K562 (cell line): Measurements from ENCODE around the gene CLIC1. TPM values are rescaled to one million over a fixed set of nuclear protein-coding genes. Genes with fewer than 3 reads are reported as not detected.

Source experiments
- ATAC-seq: fragments of 200-7000 bp; cut with Tn5 transposase; 3 replicates; pipeline ENCODE4 v1.9.1; 2020; ENCODE audit warnings: moderate library complexity
- BruUV-seq: library from RNA; stranded (reverse); fragments of 400-500 nt; replicated peaks from 2 replicates; lab custom pipeline; 2021; lab: Mats Ljungman, UMichigan
- CTCF ChIA-PET: fragments of 300-600 bp; formaldehyde crosslinking; extraction: SDS; loops from one replicate; lab custom pipeline; 2021; ENCODE audit warnings: low intra/inter-chr PET ratio; lab: Yijun Ruan, JAX
- POLR2A ChIA-PET: fragments of 300-600, 350-650 bp; sonication (Branson Sonifier 250); formaldehyde crosslinking; extraction: SDS; loops from one replicate; lab custom pipeline; 2021; ENCODE audit warnings: antibody characterized with exemption, inconsistent platforms; lab: Yijun Ruan, JAX
- DNase-seq, 4 experiments: peaks; one replicate each; pipeline versions ENCODE4 v3.0.0 to v3.0.0-alpha.2; 2011 to 2018; ENCODE audit warnings: low spot score in 3 of 4, mixed read lengths in 3 of 4; ENCODE audit errors: extremely low read depth in 1 of 4
- FAIRE-seq: peaks from 2 replicates; lab custom pipeline; 2011; peaks lifted over from hg19 to GRCh38; lab: Jason Lieb, UNC
- H2AFZ ChIP-seq: 2 replicates; pipeline ENCODE4 v1.6.0; 2011; ENCODE audit warnings: low read depth, low read length, control low read depth, inconsistent platforms
- H3K27ac ChIP-seq: fragments of 200-600 bp; 3 replicates; pipeline ENCODE4 v1.8.0; 2011; ENCODE audit warnings: low read depth, mild to moderate bottlenecking, control low read depth, inconsistent platforms, low read length, moderate library complexity, mixed read lengths; ENCODE audit errors: extremely low read depth
- H3K27me3 ChIP-seq, 2 experiments: fragments of 300-600 bp in 1 of 2; 2 replicates in 1 of 2; 3 replicates in 1 of 2; pipeline versions ENCODE4 v1.6.0 to v1.8.0; 2011; ENCODE audit warnings: inconsistent platforms in 2 of 2, low read length in 2 of 2, mild to moderate bottlenecking in 1 of 2, mixed read lengths in 1 of 2, moderate library complexity in 1 of 2; ENCODE audit not compliant: control insufficient read depth in 2 of 2, insufficient read depth in 2 of 2
- H3K36me3 ChIP-seq: fragments of 300-600 bp; 3 replicates; pipeline ENCODE4 v1.8.0; 2011; ENCODE audit warnings: mild to moderate bottlenecking, low read length, inconsistent platforms; ENCODE audit not compliant: control insufficient read depth, insufficient read depth
- H3K4me1 ChIP-seq, 2 experiments: fragments of 200-600 bp in 1 of 2; replicated peaks in 1 of 2; 2 replicates in 1 of 2; 3 replicates in 1 of 2; pipeline versions ENCODE4 v1.5.1 to v1.8.0; 2011; ENCODE audit warnings: inconsistent platforms in 2 of 2, low read length in 2 of 2, mild to moderate bottlenecking in 1 of 2, mixed read lengths in 1 of 2, moderate library complexity in 1 of 2; ENCODE audit not compliant: control insufficient read depth in 2 of 2, insufficient read depth in 2 of 2
- H3K4me2 ChIP-seq: 2 replicates; pipeline ENCODE4 v1.6.1; 2011; ENCODE audit warnings: low read length, control low read depth, inconsistent platforms, mixed read lengths; ENCODE audit not compliant: insufficient read depth
- H3K4me3 ChIP-seq: fragments of 200-600 bp; sonication (generic), shearing (Covaris generic); 2 replicates; pipeline ENCODE4 v1.5.1; 2016; ENCODE audit warnings: control low read depth, inconsistent platforms
- H3K79me2 ChIP-seq: fragments of 200-600 bp; 3 replicates; pipeline ENCODE4 v1.8.0; 2011; ENCODE audit warnings: low read length, inconsistent platforms; ENCODE audit not compliant: control insufficient read depth, insufficient read depth
- H3K9ac ChIP-seq, 2 experiments: 2 replicates each; pipeline versions ENCODE4 v1.6.0 to v1.6.1; 2011; ENCODE audit warnings: low read depth in 2 of 2, low read length in 2 of 2, control low read depth in 1 of 2, inconsistent platforms in 1 of 2, mild to moderate bottlenecking in 1 of 2, mixed read lengths in 1 of 2; ENCODE audit not compliant: insufficient read depth in 1 of 2
- H3K9me1 ChIP-seq: one replicate; pipeline ENCODE4 v1.6.0; 2011; ENCODE audit warnings: inconsistent platforms, mild to moderate bottlenecking, low read length, moderate library complexity; ENCODE audit not compliant: control insufficient read depth, insufficient read depth
- H3K9me3 ChIP-seq: replicated peaks from 2 replicates; pipeline ENCODE4 v1.5.1; 2011; ENCODE audit warnings: low read depth, low read length, inconsistent platforms; ENCODE audit not compliant: control insufficient read depth, insufficient read depth
- H4K20me1 ChIP-seq: replicated peaks from 2 replicates; pipeline ENCODE4 v1.6.1; 2011; ENCODE audit warnings: low read length, inconsistent platforms, mixed read lengths; ENCODE audit not compliant: control insufficient read depth, insufficient read depth
- CHAMP1 ChIP-seq: fragments of 450-650 bp; IDR thresholded peaks from 2 replicates; pipeline ENCODE4 v1.6.1; 2016; ENCODE audit warnings: mild to moderate bottlenecking
- HNRNPH1 ChIP-seq: fragments of 200-400 bp; formaldehyde crosslinking; optimal IDR thresholded peaks from 2 replicates; pipeline ENCODE3; 2017; ENCODE audit warnings: low read depth, mild to moderate bottlenecking, low read length, moderate library complexity
- MED1 ChIP-seq: sonication (generic); formaldehyde crosslinking; IDR thresholded peaks from 2 replicates; pipeline ENCODE4 v1.8.1; 2023; ENCODE audit warnings: missing genetic modification reagents, borderline replicate concordance
- PML ChIP-seq: IDR thresholded peaks from 2 replicates; pipeline ENCODE4 v1.6.1; 2012; ENCODE audit warnings: low read length, inconsistent platforms
- POLR2AphosphoS5 ChIP-seq: IDR thresholded peaks from 2 replicates; pipeline ENCODE4 v1.6.1; 2011; ENCODE audit warnings: mild to moderate bottlenecking, low read depth, low read length, moderate library complexity; ENCODE audit not compliant: control insufficient read depth, insufficient read depth
- POLR2G ChIP-seq: fragments of 200-400 bp; formaldehyde crosslinking; IDR thresholded peaks from 2 replicates; pipeline ENCODE4 v1.6.1; 2017; ENCODE audit warnings: low read depth, mild to moderate bottlenecking, antibody characterized with exemption, low read length, moderate library complexity
- RBFOX2 ChIP-seq: fragments of 200-400 bp; formaldehyde crosslinking; IDR thresholded peaks from 2 replicates; pipeline ENCODE4 v1.6.1; 2017; ENCODE audit warnings: low read depth, mild to moderate bottlenecking, low read length, moderate library complexity
- SNRNP70 ChIP-seq: fragments of 200-400 bp; formaldehyde crosslinking; optimal IDR thresholded peaks from 2 replicates; pipeline ENCODE3; 2017; ENCODE audit warnings: low read depth, low read length
- WGBS: fragments of 100-300 bp; shearing (Covaris generic); methylation state at CpG from one replicate; pipeline ENCODE4 v1.1.6; 2016; ENCODE audit warnings: low coverage, mixed read lengths; ENCODE audit not compliant: insufficient coverage; ENCODE audit errors: missing lambda C conversion rate; 5-methylcytosine and 5-hydroxymethylcytosine counted together
- in situ Hi-C: fragments of 300-500 bp; cut with MboI; formaldehyde crosslinking; loops from 4 replicates; pipeline ENCODE4 v1.15.0; 2018; ENCODE audit warnings: inconsistent platforms, mixed read lengths
- intact Hi-C: fragments of 100-400 bp; cut with micrococcal nuclease; formaldehyde crosslinking; loops from 2 replicates; pipeline ENCODE4 v1.14.2; 2022
- polyA plus RNA-seq, 8 experiments: library from polyadenylated mRNA; depleted of rRNA in 4 of 8; stranded (reverse) in 5 of 8; unstranded in 3 of 8; fragments of >200 nt; fragmentation: Nextera tagmentation in 2 of 8; fragmentation: Illumina TruSeq in 1 of 8; extraction: Ambion mirVana in 2 of 8; extraction: Trizol in 1 of 8; gene quantifications; 2 replicates each; pipeline versions ENCODE4 v1.2.1 to v1.2.3, GENCODE V29; 2011 to 2014; ENCODE audit warnings: inconsistent platforms in 1 of 8, missing spikeins in 1 of 8
- total RNA-seq, 7 experiments: library from RNA; depleted of rRNA in 6 of 7; stranded (reverse); fragments of >200 nt in 6 of 7; fragmentation: Illumina TruSeq in 2 of 7; extraction: Trizol in 2 of 7; gene quantifications; 2 replicates each; pipeline versions ENCODE4 v1.2.1 to v1.2.3, GENCODE V29; 2011 to 2021; ENCODE audit warnings: low replicate concordance in 1 of 7

The CLIC1 gene
- total and polyA plus RNA-seq, 9 of the 15 experiments (the other 6 are each of a cell fraction or from before 2014, with no cell fraction given), result 1,267 to 2,419 (median 1,808) TPM

GRCh38 chr6:31784098-31784925, 48.0 kb upstream of the CLIC1 start:
- no peak overlapping the region for H2AFZ ChIP-seq
- ChIA-PET POLR2A (interaction anchor here (0.6 to 2.4 kb wide), 12 partner anchors 10 to 94 kb away, joined by 3 to 10 read pairs (median 4); partner anchors contain the start of genes HSPA1A, HSPA1B, HSPA1L and LSM2), CTCF (no interaction called here)
- no TSS peak for BruUV-seq
- no peak overlapping the region for H3K4me2 ChIP-seq
- no peak for ATAC-seq
- FAIRE-seq, result no peak
- H3K79me2 ChIP-seq, result peaks cover 4% of the 10 kb centered on the region
- no peaks in the 10 kb centered on the region for H3K9me1 ChIP-seq
- no peaks in the 10 kb centered on the region for H3K9me3 ChIP-seq
- WGBS, result 90% methylated on average over 15 of the region's 15 CpGs
- H4K20me1 ChIP-seq, result no peaks in the 10 kb centered on the region
- TF ChIP-seq MED1, result 0 out of 2 replicates have a peak, but pooled peaks have one; percentile 16
- peak; percentile 47 for TF ChIP-seq POLR2G
- no peak for TF ChIP-seq HNRNPH1
- peak; percentile 71 for TF ChIP-seq SNRNP70
- TF ChIP-seq RBFOX2, result peak; percentile 57
- TF ChIP-seq POLR2AphosphoS5, result 0 out of 2 replicates have a peak, but pooled peaks have one; percentile 1
- 0 out of 2 replicates have a peak, but pooled peaks have one; percentile 28 for TF ChIP-seq PML
- TF ChIP-seq CHAMP1, result no peak
- no peak for DNase-seq
- intact Hi-C loops, result no loop called here
- H3K9ac ChIP-seq, result peak overlapping the region in 1 of 2 experiments; percentile 70; a peak in 2 of 4 replicates
- no peak overlapping the region for H3K27ac ChIP-seq
- H3K27me3 ChIP-seq, result no peaks in the 10 kb centered on the region
- peaks cover 0 to 30% of the 10 kb centered on the region in 2 experiments; a peak in 1 of 5 replicates for H3K4me1 ChIP-seq
- no peak overlapping the region for H3K4me3 ChIP-seq
- peaks cover 94% of the 10 kb centered on the region for H3K36me3 ChIP-seq
- in situ Hi-C loops, result no loop called here
